SIG-M5 (cell line): ENCODE results near the gene ADPRHL1.

ENCODE experiments used
- DNase-seq: peaks from one replicate; lab custom pipeline; 2025; lab: John Stamatoyannopoulos, UW

Gene ADPRHL1

GRCh38 chr13:113415032-113415431 is 38.3 kb downstream of the ADPRHL1 start:
- no peak for DNase-seq

GRCh38 chr13:113414335-113414734 is 39.0 kb downstream of the ADPRHL1 start:
- no peak for DNase-seq

GRCh38 chr13:113413898-113414282 is 39.4 kb downstream of the ADPRHL1 start:
- no peak for DNase-seq

GRCh38 chr13:113413178-113413897 is 40.0 kb downstream of the ADPRHL1 start:
- DNase-seq = no peak

GRCh38 chr13:113412440-113412839 is 40.8 kb downstream of the ADPRHL1 start:
- DNase-seq = no peak

- no peak for DNase-seq
These were observed 41.9 kb downstream of the ADPRHL1 start for GRCh38 chr13:113411216-113412023.

GRCh38 chr13:113410472-113411201 is 42.7 kb downstream of the ADPRHL1 start:
- DNase-seq = no peak

GRCh38 chr13:113408562-113408961 is 44.7 kb downstream of the ADPRHL1 start:
- DNase-seq = no peak

- DNase-seq = no peak
These were observed 45.5 kb downstream of the ADPRHL1 start for GRCh38 chr13:113407531-113408393.

GRCh38 chr13:113407103-113407530 is 46.2 kb downstream of the ADPRHL1 start:
- DNase-seq = no peak

GRCh38 chr13:113406321-113407102 is 46.8 kb downstream of the ADPRHL1 start:
- DNase-seq = no peak

GRCh38 chr13:113405481-113406300 is 47.6 kb downstream of the ADPRHL1 start:
- DNase-seq = no peak

GRCh38 chr13:113404723-113405471 is 48.4 kb downstream of the ADPRHL1 start:
- DNase-seq = no peak

- no peak for DNase-seq
These were observed 48.9 kb downstream of the ADPRHL1 start for GRCh38 chr13:113404366-113404722.

- no peak for DNase-seq
These were observed 49.8 kb downstream of the ADPRHL1 start for GRCh38 chr13:113403255-113404104.

GRCh38 chr13:113402471-113403254 is 50.6 kb downstream of the ADPRHL1 start:
- DNase-seq = no peak
